Adrenal gland (tissue), 12 donors: ENCODE data around the gene SNAI3. TPM values are rescaled to one million over a fixed set of nuclear protein-coding genes. Genes with fewer than 3 reads are reported as not detected.

Experiments used
- DNase-seq, 7 donors: peaks; one replicate each; pipeline ENCODE4 v3.0.0-alpha.2; 2019 to 2020
- H3K27ac ChIP-seq, 5 donors: fragments of 200-600 bp; sonication (generic) in 4 of 5; 1 replicate in 3 of 5; 2 replicates in 2 of 5; pipeline versions ENCODE4 v1.5.1 to v1.8.0; 2016 to 2020; ENCODE audit warnings: mild to moderate bottlenecking in 1 of 5
- H3K27me3 ChIP-seq: fragments of 200-600 bp; 2 replicates; pipeline ENCODE4 v1.8.0; 2021
- H3K36me3 ChIP-seq, 2 donors: fragments of 200-600 bp; replicated peaks in 1 of 2; 1 replicate in 1 of 2; 2 replicates in 1 of 2; pipeline versions ENCODE4 v1.5.1 to v1.8.0; 2018 to 2022
- H3K4me1 ChIP-seq, 2 donors: fragments of 200-600 bp; replicated peaks in 1 of 2; 1 replicate in 1 of 2; 2 replicates in 1 of 2; pipeline versions ENCODE4 v1.5.1 to v1.8.0; 2018 to 2021
- H3K4me3 ChIP-seq, 4 donors: fragments of 200-600 bp; sonication (generic) in 3 of 4; one replicate each; pipeline ENCODE4 v1.5.1; 2016 to 2018
- H3K9me3 ChIP-seq, 3 donors: fragments of 200-600 bp; sonication (generic) in 1 of 3; replicated peaks in 1 of 3; 1 replicate in 2 of 3; 2 replicates in 1 of 3; pipeline versions ENCODE4 v1.5.1 to v1.8.0; 2016 to 2021
- POLR2A ChIP-seq, 2 donors: fragments of 450-650 bp; IDR thresholded peaks; one replicate each; pipeline ENCODE4 v1.6.1; 2017; ENCODE audit warnings: antibody characterized with exemption in 2 of 2, mild to moderate bottlenecking in 2 of 2, moderate library complexity in 1 of 2
- WGBS, 4 donors: extraction: QIAGEN DNeasy Blood & Tissue Kit in 2 of 4; methylation state at CpG; one replicate each; pipeline versions ENCODE4 v1.1.5 to v1.1.7; 2013 to 2017; 5-methylcytosine and 5-hydroxymethylcytosine counted together
- intact Hi-C, 2 donors: fragments of 100-400 bp; cut with DNase I; formaldehyde crosslinking; loops; one replicate each; pipeline versions ENCODE4 v1.14.1 to v1.15.0; 2022 to 2023
- polyA plus RNA-seq, 3 donors: library from polyadenylated mRNA; stranded (reverse); fragments of 200-250 nt in 2 of 3; fragments of 350-450 nt in 1 of 3; fragmentation: Illumina TruSeq in 1 of 3; extraction: RNeasy Lipid Tissue Mini Kit (QIAGEN cat#74804) in 1 of 3; gene quantifications; one replicate each; pipeline ENCODE4 v1.2.3, GENCODE V29; 2013 to 2014
- total RNA-seq, 9 donors: library from RNA; depleted of rRNA in 4 of 9; stranded (reverse); fragments of >200 nt in 4 of 9; fragments of 120-200 nt in 1 of 9; fragmentation: NEBNext Ultra II Directional in 1 of 9; extraction: Animal tissue kit (Norgen Biotek cat#: 25700) in 1 of 9; gene quantifications; one replicate each; pipeline versions ENCODE4 v1.1.0 to v1.2.4, GENCODE V29; 2013 to 2023
- TF ChIP-seq, protein P1 (sequence below), 6 experiments: fragments of 450-650 bp in 4 of 6; fragments of 200-600 bp in 2 of 6; sonication (generic) in 1 of 6; IDR thresholded peaks; 1 replicate in 5 of 6; 2 replicates in 1 of 6; pipeline versions ENCODE4 v1.5.1 to v1.8.0; 2016 to 2021; ENCODE audit warnings: antibody characterized with exemption in 6 of 6, mild to moderate bottlenecking in 2 of 6, moderate library complexity in 1 of 6
- donor health status: healthy with polysubstance abuse.
- donor health status: Bipolar disorder and iron deficiency.
- donor health status: DM: yes; HTN: yes; CAD: no.
- donor health status: DM: no; HTN: no; CAD: no.
- donor health status: DM: no; HTN: no; CAD: no.
- donor health status: DM: yes; HTN: yes; CAD: no.

Gene SNAI3
- total and polyA plus RNA-seq, 12 donors, result 0.06 to 2.1 (median 0.51) TPM; not detected in 2

- no peak for TF ChIP-seq POLR2A (IDR thresholded peaks at IDR 0.05)
- TF ChIP-seq, protein P1, sequence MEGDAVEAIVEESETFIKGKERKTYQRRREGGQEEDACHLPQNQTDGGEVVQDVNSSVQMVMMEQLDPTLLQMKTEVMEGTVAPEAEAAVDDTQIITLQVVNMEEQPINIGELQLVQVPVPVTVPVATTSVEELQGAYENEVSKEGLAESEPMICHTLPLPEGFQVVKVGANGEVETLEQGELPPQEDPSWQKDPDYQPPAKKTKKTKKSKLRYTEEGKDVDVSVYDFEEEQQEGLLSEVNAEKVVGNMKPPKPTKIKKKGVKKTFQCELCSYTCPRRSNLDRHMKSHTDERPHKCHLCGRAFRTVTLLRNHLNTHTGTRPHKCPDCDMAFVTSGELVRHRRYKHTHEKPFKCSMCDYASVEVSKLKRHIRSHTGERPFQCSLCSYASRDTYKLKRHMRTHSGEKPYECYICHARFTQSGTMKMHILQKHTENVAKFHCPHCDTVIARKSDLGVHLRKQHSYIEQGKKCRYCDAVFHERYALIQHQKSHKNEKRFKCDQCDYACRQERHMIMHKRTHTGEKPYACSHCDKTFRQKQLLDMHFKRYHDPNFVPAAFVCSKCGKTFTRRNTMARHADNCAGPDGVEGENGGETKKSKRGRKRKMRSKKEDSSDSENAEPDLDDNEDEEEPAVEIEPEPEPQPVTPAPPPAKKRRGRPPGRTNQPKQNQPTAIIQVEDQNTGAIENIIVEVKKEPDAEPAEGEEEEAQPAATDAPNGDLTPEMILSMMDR (IDR thresholded peaks at IDR 0.05), result no peak
- no peaks in the 10 kb centered on the region for H3K9me3 ChIP-seq
- intact Hi-C loops, result no loop called here
- H3K4me3 ChIP-seq, result no peak overlapping the region
- WGBS, 4 donors, result 81 to 92% (median 90%) methylated on average over 23 to 37 of the region's 37 CpGs
- peaks cover 0 to 5% of the 10 kb centered on the region in 2 donors for H3K4me1 ChIP-seq
- peaks cover 9% of the 10 kb centered on the region for H3K27me3 ChIP-seq
- no peak for DNase-seq
- H3K27ac ChIP-seq, result no peak overlapping the region
- peaks cover 0 to 31% of the 10 kb centered on the region in 2 donors for H3K36me3 ChIP-seq
These were observed 8.1 kb upstream of the SNAI3 start for GRCh38 chr16:88694221-88695087.

DNA sequence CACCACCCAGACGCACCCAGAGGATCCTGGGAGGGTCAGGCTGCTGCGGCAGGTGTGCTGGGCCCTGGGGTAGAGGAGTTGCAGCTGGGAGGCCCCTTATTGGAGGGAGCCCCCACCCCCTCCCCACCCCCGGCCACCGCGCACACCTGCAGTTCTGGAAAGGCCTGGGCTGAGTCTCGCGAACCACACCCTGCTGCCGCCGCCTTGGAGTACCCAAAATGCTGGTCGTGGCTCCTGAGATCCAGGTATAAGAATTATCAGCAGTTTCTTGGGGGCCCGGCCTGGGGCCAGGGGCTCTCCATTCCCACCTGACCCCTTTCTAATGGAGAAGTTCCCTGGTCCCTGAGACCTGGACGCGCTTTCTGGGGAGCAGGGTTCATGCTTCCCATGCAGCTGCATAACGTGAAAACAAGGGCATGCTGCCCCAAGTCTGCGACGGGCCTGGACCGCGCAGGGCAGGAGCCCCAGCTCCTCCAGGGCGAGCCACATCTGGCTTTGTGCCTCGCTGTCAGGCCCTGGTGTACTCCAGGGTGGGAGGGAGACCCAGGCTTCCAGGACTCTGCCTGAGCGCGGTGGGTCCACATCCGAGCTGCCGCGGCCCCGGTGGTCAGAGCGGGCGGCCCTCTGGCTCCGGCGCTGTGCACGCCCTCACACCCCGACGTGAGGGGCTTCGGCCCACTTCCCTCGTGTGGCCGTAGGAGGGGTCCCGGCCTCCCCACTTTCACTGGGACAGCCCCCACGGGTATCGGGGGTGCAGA is 7.3 kb upstream of the SNAI3 start:
- no peaks in the 10 kb centered on the region for H3K9me3 ChIP-seq
- intact Hi-C loops, result no loop called here
- H3K36me3 ChIP-seq, result peaks cover 0 to 22% of the 10 kb centered on the region in 2 donors
- no peak overlapping the region for H3K27ac ChIP-seq
- H3K4me1 ChIP-seq, result peaks cover 0 to 5% of the 10 kb centered on the region in 2 donors
- H3K4me3 ChIP-seq, result no peak overlapping the region
- no peak for DNase-seq
- WGBS, 4 donors, result 78 to 91% (median 88%) methylated on average over 13 to 39 of the region's 39 CpGs
- peaks cover 17% of the 10 kb centered on the region for H3K27me3 ChIP-seq
- TF ChIP-seq, protein P1 (IDR thresholded peaks at IDR 0.05), result no peak
- no peak for TF ChIP-seq POLR2A (IDR thresholded peaks at IDR 0.05)

- Histone ChIP-seq H3K4me3 (no peak overlapping the region), H3K36me3 (peaks cover 0 to 15% of the 10 kb centered on the region in 2 donors), H3K27me3 (peaks cover 22% of the 10 kb centered on the region), H3K4me1 (peaks cover 0 to 5% of the 10 kb centered on the region in 2 donors), H3K9me3 (no peaks in the 10 kb centered on the region), H3K27ac (no peak overlapping the region)
- intact Hi-C loops, result no loop called here
- TF ChIP-seq, protein P1 (IDR thresholded peaks at IDR 0.05), result no peak
- TF ChIP-seq POLR2A (IDR thresholded peaks at IDR 0.05), result no peak
- 76 to 88% (median 86%) methylated on average over 8 to 10 of the region's 10 CpGs for WGBS, 4 donors
- DNase-seq, result no peak
These were observed 6.6 kb upstream of the SNAI3 start for GRCh38 chr16:88692861-88693260.

DNA sequence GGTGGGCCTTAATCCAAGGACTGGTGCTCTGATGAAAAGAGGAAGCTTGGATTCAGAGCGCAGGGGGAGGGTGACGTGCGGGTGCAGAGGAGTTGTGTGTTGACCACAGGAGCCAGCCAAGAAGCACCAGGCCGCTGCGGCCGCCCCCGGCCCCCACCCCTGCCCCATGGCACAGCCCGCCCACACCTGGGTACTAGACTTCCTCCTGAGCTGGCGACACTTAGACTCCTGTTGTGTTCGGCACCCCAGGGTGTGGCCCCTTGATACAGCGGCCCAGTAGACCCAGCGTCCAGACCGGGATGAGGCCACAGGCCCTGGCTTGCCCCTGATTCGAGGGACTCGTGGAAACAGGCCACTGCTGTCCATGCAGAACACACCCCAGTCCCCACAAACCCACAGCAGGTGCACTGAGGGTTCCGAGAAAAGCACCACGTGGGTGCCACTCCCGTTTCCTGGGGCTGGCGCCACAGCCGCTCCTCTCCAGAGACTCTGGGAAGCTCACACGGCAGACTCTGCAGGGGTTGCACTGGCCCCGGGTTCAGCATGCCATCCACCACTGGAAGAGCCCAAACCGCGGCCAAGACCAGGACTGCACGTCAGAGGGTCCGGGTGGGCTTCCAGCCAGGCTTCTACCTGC is 5.7 kb upstream of the SNAI3 start:
- H3K4me1 ChIP-seq, result peaks cover 0 to 5% of the 10 kb centered on the region in 2 donors
- H3K4me3 ChIP-seq, result no peak overlapping the region
- H3K36me3 ChIP-seq, result peaks cover 0 to 7% of the 10 kb centered on the region in 2 donors
- no peak overlapping the region for H3K27ac ChIP-seq
- H3K9me3 ChIP-seq, result no peaks in the 10 kb centered on the region
- 69 to 85% (median 80%) methylated on average over 8 to 26 of the region's 26 CpGs; no CpG with 5 or more reads in 1 of the 4 donors for WGBS, 4 donors
- DNase-seq, result no peak
- intact Hi-C loops, result no loop called here
- TF ChIP-seq, protein P1 (IDR thresholded peaks at IDR 0.05), result no peak
- no peak for TF ChIP-seq POLR2A (IDR thresholded peaks at IDR 0.05)
- H3K27me3 ChIP-seq, result peaks cover 22% of the 10 kb centered on the region
